ENCODE results near the gene MPP2. TPM values are rescaled to one million over a fixed set of nuclear protein-coding genes. Genes with fewer than 3 reads are reported as not detected.
A peak's percentile ranks its signal among the peaks of the same experiment; 100 is the strongest.

The MPP2 gene
- total RNA-seq, 1 donor from 2014 or later: 1.3 TPM

DNA sequence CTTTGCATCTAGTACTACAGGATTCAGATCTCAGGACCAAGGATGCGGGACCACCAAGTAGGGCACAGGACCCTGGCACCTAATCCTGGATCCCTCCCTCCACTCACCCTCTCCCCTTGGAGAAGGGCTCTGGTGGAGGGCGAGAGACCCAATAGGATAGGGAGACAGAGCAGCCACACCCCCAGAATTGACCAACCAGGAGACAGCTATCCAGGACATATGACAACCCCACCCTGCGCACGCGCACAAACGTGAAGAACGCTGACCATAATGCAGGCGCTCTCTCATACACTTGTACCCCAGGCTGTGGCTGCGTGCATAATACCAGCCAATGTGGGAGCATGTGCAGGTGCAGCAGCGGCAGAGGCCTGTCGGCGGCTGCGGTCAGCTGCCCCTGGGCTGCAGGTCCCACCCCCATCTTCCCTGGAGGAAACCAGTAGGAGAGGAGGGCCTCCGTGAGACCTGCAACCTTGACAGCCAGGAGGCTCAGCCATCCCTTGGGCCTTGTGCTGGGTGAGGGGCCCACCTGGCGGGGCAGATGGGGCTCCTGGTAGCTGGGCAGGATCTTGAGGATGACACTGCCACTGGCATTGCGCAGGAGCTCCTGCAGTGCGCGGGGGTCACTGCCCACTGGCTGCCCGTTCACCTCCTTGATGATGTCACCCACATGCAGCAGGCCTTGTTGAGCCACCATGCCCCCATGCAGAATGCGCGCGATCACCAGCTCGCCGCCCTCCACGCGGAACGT lies 25.4 kb downstream of the MPP2 start:
- Mint-ChIP-seq H3K27me3 (peaks cover 10% of the 10 kb centered on the region), H3K4me1 (no peaks in the 10 kb centered on the region), H3K36me3 (ENCODE audit: low read depth) (no peaks in the 10 kb centered on the region), H3K4me3 (no peak overlapping the region), H3K27ac (no peak overlapping the region), H3K9me3 (no peaks in the 10 kb centered on the region)
- DNase-seq: no peak
- intact Hi-C loops (cut with micrococcal nuclease): no loop called here

DNA sequence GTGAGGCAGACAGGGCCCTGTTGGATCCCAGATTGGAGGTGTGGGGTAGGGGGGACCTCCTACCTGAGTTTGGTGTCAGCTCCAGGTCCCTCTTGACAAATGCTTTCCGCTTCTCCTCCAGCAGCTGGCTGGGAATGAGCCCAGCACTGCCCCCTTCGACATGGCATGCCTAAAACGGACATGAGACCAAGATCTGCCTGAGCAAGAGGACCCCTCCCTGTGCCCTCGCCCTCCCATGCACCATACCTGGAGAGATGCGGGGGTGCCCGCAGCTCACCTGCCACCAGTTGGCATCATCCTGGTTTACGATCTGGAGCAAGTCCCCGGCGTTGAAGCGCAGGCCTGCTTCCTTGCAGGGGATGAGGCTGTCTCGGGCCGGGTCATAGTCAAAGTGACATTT lies 26.2 kb downstream of the MPP2 start:
- Mint-ChIP-seq H3K27ac (no peak overlapping the region), H3K4me3 (no peak overlapping the region), H3K27me3 (peaks cover 4% of the 10 kb centered on the region), H3K36me3 (ENCODE audit: low read depth) (no peaks in the 10 kb centered on the region), H3K4me1 (no peaks in the 10 kb centered on the region), H3K9me3 (no peaks in the 10 kb centered on the region)
- intact Hi-C loops (cut with micrococcal nuclease): no loop called here
- no peak for DNase-seq

DNA sequence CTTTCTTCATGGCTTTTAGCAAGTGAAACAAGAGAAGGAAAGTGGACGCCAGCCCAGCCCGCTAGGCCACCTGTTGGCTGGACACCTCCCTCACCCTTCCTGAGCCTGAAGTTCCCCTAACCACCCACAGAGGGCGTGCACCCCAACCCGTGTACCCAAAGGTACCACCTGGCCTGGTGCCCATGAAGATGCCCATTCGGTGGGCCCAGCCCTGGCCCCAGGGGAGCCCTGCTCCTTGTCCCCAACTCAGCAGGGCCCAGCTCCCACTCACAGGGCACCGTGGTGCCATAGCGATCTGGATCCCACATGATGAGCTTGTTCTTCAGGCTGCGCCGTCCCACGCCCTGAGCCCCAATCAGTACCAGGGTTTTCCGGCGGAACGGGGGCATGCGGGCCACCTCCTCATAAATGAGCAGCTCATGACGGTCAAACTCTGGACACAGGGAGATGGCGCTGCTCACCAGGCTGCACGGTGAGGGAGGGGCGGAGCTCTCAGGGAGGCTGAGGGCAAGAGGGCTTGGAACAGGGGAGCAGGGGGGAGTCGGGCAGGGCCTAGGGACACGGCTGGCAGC lies 26.8 kb downstream of the MPP2 start:
- no peaks in the 10 kb centered on the region for H3K4me1 Mint-ChIP-seq
- no peaks in the 10 kb centered on the region for H3K9me3 Mint-ChIP-seq
- H3K36me3 Mint-ChIP-seq (ENCODE audit: low read depth): no peaks in the 10 kb centered on the region
- H3K4me3 Mint-ChIP-seq: no peak overlapping the region
- H3K27ac Mint-ChIP-seq: no peak overlapping the region
- intact Hi-C loops (cut with micrococcal nuclease): no loop called here
- peak; percentile 84 for DNase-seq
- peaks cover 4% of the 10 kb centered on the region for H3K27me3 Mint-ChIP-seq

DNA sequence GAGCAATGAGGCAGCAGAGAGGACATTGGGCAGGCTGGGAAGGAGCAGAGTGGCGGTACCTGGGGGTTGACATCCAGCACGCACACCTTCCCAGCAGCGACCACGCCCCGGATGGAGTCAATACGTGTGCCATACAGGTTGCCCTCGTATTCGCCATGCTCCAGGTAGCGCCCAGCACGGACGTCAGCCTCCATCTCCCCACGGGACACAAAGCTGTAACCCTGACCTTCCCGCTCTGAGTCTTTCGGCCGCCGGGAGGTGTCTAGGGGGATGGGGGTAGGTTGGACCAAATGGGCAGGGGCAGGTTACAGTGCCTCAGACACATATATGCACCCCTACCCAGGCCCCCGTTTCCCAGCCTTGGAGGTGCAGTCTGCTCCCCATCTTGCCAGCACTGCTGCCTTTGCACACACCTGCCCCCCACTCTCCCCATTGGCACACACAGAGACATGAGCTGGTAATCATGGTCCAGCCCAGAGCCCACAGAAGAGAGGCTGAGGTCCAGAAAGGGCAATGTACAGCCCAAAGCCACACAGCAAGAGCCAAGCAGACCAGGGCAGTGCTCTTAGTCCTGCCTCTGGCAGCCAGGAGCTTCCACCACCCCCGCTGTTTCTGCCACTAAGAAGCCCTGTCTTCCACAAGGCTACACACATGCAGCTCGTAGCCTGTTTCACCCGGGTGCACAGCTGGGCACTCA lies 27.5 kb downstream of the MPP2 start:
- Mint-ChIP-seq H3K36me3 (ENCODE audit: low read depth) (no peaks in the 10 kb centered on the region), H3K27ac (no peak overlapping the region), H3K4me3 (no peak overlapping the region), H3K4me1 (no peaks in the 10 kb centered on the region), H3K27me3 (peaks cover 5% of the 10 kb centered on the region), H3K9me3 (no peaks in the 10 kb centered on the region)
- no peak for DNase-seq
- intact Hi-C loops (cut with micrococcal nuclease): no loop called here

DNA sequence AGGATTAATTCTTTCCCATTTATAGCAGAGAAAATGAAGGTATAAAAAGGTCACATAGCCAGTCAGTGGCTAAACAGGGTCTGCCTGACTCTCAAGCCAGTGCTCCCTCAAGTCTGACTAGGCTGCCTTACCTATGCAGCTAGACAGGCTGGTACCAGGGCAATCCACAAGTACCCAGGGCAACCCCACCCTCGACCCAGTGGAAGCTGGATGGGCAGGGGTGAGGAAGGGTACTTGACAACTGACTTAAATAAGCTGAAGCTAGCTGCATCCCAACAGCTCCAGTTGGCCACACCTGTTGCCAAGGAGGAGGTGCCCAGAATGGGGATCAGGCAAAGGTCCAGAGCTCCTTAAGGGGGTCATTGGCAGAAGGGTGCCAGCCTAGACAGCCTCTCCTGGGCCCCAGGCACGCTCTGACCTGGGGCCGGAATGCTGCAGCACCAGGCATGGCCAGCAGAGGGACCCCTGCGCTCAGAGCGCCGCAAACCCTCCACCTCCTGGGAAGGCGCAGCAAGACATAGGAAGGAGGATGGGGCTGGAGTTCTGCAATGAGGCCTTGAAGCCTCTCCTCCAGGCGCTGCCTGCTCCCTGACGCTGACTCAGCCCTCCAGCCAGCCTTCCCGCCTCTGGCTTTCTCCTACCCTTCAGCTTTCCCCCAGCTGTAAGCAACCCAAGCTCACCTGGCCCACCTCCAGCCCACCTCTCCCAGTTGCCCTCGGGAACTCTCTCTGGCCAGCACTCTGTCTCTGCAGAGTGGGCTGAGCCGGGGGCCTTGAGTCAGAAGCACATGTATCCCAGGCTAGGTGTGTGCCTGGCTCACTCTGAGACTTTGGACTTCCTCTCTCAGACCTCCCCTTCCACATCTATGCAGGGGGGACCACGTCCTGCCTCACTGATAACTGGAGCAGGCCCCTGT lies 28.8 kb downstream of the MPP2 start:
- Mint-ChIP-seq H3K27ac (no peak overlapping the region), H3K4me1 (no peaks in the 10 kb centered on the region), H3K36me3 (ENCODE audit: low read depth) (no peaks in the 10 kb centered on the region), H3K9me3 (no peaks in the 10 kb centered on the region), H3K27me3 (peaks cover 6% of the 10 kb centered on the region), H3K4me3 (no peak overlapping the region)
- peak; percentile 90 for DNase-seq
- intact Hi-C loops (cut with micrococcal nuclease): no loop called here

DNA sequence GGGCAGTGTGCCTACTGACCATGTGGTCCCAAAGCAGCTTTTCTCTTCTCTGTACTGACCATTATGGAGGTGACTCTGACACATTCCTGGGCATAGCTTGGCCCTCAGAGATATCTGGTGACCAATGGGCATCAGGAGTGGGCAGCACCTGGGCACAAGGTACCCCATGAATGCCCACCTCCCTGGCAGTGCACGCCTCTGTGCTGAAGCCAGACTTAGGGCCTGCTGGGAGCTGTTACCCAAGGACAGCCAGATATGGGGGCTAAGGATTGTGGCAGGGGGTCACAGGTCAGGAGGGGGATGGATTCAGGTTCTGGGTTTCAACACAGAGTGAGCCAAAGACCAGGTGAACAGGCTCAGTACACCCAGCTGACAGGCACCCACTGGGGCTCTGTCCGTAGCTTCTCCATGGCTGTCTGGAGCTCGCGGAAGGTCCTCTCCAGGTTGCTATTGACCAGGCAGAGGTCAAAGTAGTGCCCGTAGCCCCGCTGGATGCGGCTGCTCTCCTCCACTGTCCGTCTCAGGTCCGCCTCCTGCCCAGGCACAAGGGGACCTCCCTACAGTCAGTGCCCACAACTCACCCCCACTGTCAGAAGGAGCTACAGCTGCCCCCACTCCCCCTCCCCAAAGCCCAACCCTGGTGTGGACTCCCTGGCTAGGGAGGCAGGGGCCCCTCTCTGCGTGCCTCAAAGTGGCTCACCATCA lies 29.7 kb downstream of the MPP2 start:
- Mint-ChIP-seq H3K27me3 (peaks cover 8% of the 10 kb centered on the region), H3K27ac (no peak overlapping the region), H3K4me3 (no peak overlapping the region), H3K36me3 (ENCODE audit: low read depth) (no peaks in the 10 kb centered on the region), H3K9me3 (no peaks in the 10 kb centered on the region), H3K4me1 (no peaks in the 10 kb centered on the region)
- DNase-seq: no peak
- intact Hi-C loops (cut with micrococcal nuclease): no loop called here

DNA sequence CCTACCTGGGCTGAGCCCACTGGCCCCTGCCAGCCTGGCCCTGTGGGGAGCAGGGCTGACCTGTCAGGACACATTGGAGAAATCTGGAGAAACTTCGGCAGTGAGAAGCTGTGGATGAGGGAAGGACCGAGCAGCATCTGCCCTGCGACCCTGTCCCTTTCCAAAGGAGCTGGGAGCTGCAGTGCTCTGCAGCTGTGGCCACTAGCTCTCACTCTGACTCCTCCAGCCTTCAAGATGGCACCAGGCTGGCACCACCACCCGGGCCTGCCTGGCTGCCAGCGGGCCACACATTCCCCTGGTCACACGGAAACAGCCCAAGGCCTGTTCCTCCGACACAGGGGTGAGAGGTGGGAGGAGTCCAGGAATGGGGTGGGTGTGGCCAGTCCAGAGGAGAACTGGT lies 30.3 kb downstream of the MPP2 start:
- H3K9me3 Mint-ChIP-seq: no peaks in the 10 kb centered on the region
- DNase-seq: no peak
- H3K36me3 Mint-ChIP-seq (ENCODE audit: low read depth): no peaks in the 10 kb centered on the region
- no peaks in the 10 kb centered on the region for H3K4me1 Mint-ChIP-seq
- H3K27ac Mint-ChIP-seq: no peak overlapping the region
- peaks cover 8% of the 10 kb centered on the region for H3K27me3 Mint-ChIP-seq
- no peak overlapping the region for H3K4me3 Mint-ChIP-seq
- intact Hi-C loops (cut with micrococcal nuclease): no loop called here

DNA sequence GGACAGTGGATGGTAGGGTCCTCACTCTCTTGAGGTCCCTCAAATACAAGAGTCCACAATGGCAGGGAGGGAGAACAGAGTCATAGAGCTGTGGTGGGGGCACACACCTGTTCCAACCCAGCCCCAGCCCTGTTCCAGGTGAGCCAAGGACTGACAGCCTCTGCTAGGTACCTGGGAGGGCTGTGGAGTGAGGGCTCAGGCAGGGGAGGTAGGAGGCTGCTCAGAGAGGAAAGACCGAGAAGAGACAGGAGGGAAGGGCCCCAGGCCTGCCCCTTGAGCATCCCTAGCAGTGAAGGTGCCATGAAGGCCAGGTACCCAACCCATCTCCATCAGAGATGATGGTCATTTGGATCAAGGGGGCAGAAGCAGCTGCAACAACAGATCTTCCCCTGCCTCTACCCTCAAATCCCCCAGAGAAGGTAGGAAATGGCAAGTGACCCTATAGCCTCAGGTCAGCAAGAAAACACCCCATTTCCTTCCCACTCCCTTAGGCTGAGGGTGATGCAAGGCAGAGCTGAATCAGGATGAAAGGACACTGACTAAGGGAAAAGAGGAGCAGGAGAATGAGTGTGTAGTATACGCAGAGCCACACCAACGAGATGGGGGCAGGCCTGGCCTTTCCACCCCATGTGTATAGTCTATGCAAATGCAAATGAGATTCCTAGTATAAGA lies 31.7 kb downstream of the MPP2 start:
- Mint-ChIP-seq H3K27ac (no peak overlapping the region), H3K4me1 (no peaks in the 10 kb centered on the region), H3K9me3 (no peaks in the 10 kb centered on the region), H3K36me3 (ENCODE audit: low read depth) (no peaks in the 10 kb centered on the region), H3K4me3 (no peak overlapping the region), H3K27me3 (peaks cover 8% of the 10 kb centered on the region)
- no peak for DNase-seq
- intact Hi-C loops (cut with micrococcal nuclease): no loop called here

DNA sequence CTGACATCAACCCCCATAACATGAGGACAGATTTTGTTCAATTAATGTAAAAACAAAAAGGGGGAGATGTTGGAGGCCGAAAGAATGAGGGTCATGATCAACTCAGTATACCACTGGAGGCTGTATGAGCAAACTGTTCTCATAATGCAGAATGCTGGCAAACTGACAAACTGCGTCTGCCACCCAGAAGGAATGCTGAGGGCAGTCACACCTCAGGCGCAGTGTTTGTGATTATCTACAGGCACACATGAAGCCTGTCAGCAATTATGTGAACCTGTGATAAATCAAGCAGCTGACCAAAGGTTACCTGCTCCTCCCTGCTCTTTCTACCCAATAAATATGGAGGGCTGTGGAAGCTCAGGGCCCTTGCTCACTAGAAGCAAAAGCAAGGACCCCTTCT lies 33.0 kb downstream of the MPP2 start:
- Mint-ChIP-seq H3K27ac (no peak overlapping the region), H3K4me1 (no peaks in the 10 kb centered on the region), H3K4me3 (no peak overlapping the region), H3K36me3 (ENCODE audit: low read depth) (no peaks in the 10 kb centered on the region), H3K27me3 (peaks cover 12% of the 10 kb centered on the region), H3K9me3 (no peaks in the 10 kb centered on the region)
- no peak for DNase-seq
- intact Hi-C loops (cut with micrococcal nuclease): no loop called here

DNA sequence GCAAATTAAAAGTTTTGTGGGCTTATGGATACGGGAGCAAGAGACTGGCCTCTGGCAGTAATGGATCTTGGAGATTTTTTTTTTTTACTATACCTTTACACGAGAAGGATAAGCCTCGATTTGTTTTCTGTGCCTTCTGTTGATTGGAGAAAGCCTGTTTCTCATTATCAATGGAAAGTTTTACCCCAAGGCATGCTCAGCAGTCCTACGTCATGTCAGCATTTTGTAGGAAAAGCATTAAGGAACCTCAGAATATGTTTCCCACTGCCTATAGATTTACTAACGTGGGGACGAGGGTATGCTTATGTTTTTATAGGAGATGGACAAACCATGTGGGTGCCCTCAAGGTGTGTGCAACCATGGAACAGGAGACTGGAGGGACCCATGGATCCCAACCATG lies 33.5 kb downstream of the MPP2 start:
- Mint-ChIP-seq H3K4me1 (no peaks in the 10 kb centered on the region), H3K36me3 (ENCODE audit: low read depth) (no peaks in the 10 kb centered on the region), H3K4me3 (no peak overlapping the region), H3K27ac (no peak overlapping the region), H3K9me3 (no peaks in the 10 kb centered on the region), H3K27me3 (peaks cover 12% of the 10 kb centered on the region)
- intact Hi-C loops (cut with micrococcal nuclease): no loop called here
- no peak for DNase-seq

DNA sequence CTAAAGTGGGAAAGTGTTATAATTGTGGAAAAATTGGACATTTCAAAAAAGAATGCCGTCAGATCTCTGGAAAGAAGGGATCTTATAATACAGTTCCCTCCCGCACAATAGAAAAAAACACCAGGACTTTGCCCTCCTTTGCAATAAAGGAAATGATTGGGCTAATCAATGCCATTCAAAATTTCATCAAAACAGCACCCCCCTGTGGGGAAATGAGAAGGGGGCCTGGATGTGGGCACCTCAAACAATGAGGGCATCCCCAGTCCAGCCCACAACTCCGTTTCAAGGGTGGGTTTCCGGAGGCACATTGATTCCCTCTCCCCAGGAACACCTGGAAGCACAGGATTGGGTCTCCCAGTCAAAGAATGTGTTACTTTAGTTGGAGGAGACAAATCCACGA lies 34.2 kb downstream of the MPP2 start:
- peaks cover 17% of the 10 kb centered on the region for H3K27me3 Mint-ChIP-seq
- no peak overlapping the region for H3K27ac Mint-ChIP-seq
- intact Hi-C loops (cut with micrococcal nuclease): no loop called here
- no peak for DNase-seq
- no peaks in the 10 kb centered on the region for H3K9me3 Mint-ChIP-seq
- no peaks in the 10 kb centered on the region for H3K4me1 Mint-ChIP-seq
- H3K36me3 Mint-ChIP-seq (ENCODE audit: low read depth): no peaks in the 10 kb centered on the region
- no peak overlapping the region for H3K4me3 Mint-ChIP-seq

DNA sequence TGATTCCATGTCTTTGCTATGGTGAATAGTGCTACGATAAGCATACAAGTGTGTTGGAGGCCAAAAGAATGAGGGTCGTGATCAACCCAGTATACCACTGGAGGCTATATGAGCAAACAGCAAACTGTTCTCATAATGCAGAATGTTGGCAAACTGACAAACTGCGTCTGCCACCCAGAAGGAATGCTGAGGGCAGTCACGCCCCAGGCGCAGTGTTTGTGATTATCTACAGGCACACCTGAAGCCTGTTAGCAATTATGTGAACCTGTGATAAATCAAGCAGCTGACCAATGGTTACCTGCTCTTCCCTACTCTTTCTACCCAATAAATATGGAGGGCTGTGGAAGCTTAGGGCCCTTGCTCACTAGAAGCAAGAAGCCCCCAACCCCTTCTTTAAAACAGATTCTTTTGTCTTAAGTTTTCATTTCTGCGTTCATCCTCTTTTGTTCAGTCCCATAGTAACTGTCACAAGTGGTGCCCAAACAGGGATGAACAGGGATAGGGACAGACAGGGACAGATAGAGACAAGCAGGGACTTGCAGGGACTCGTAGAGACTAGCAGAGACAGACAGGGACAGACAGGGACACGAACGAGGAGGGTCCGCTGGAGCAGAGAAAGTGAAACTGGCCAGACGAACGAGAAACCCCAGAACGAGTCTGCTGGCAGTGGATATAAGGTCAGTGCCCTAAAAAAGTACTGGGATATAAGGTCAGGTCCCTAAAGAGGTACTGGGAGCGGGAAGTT lies 35.2 kb downstream of the MPP2 start:
- Mint-ChIP-seq H3K4me3 (no peak overlapping the region), H3K27me3 (peaks cover 25% of the 10 kb centered on the region), H3K4me1 (no peaks in the 10 kb centered on the region), H3K27ac (no peak overlapping the region), H3K36me3 (ENCODE audit: low read depth) (no peaks in the 10 kb centered on the region), H3K9me3 (no peaks in the 10 kb centered on the region)
- intact Hi-C loops (cut with micrococcal nuclease): no loop called here
- no peak for DNase-seq
